GM12801 (cell line): ENCODE data around the gene SNRPA.

Experiments
- CTCF ChIP-seq: IDR thresholded peaks from one replicate; pipeline ENCODE4 v1.5.1; 2011; ENCODE audit warnings: control low read depth; ENCODE audit not compliant: insufficient read length; ENCODE audit errors: extremely low read depth

The SNRPA gene

GRCh38 chr19:40750874-40751537, at the start of gene SNRPA:
Gene SNRPA (plus strand): TSS chr19:40751203. CDS start chr19:40751409, 206 bp downstream.
- no peak for TF ChIP-seq CTCF

- TF ChIP-seq CTCF, result no peak
Observed at GRCh38 chr19:40701758-40702157, 49.2 kb upstream of the SNRPA start.

- no peak for TF ChIP-seq CTCF
Observed at GRCh38 chr19:40702337-40703012, 48.5 kb upstream of the SNRPA start.

GRCh38 chr19:40703029-40703755, 47.8 kb upstream of the SNRPA start:
- no peak for TF ChIP-seq CTCF

- TF ChIP-seq CTCF, result no peak
Observed at GRCh38 chr19:40704491-40705361, 46.3 kb upstream of the SNRPA start.

GRCh38 chr19:40705362-40705651, 45.7 kb upstream of the SNRPA start:
- TF ChIP-seq CTCF, result no peak
